SKM-1 treated with dmso at 0.1 percent for 144 hours (cell line): Measurements from ENCODE around the gene TMBIM4.
"Not testable (repeated sequence)": the region's sequence is repeated elsewhere in the genome, so short reads cannot be mapped to it uniquely, and the experiment has no call there.

Experiments used
- DNase-seq: peaks from one replicate; lab custom pipeline; 2025; ENCODE audit not compliant: unreplicated experiment; lab: John Stamatoyannopoulos, UW

Gene TMBIM4, protein sequence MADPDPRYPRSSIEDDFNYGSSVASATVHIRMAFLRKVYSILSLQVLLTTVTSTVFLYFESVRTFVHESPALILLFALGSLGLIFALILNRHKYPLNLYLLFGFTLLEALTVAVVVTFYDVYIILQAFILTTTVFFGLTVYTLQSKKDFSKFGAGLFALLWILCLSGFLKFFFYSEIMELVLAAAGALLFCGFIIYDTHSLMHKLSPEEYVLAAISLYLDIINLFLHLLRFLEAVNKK

DNA sequence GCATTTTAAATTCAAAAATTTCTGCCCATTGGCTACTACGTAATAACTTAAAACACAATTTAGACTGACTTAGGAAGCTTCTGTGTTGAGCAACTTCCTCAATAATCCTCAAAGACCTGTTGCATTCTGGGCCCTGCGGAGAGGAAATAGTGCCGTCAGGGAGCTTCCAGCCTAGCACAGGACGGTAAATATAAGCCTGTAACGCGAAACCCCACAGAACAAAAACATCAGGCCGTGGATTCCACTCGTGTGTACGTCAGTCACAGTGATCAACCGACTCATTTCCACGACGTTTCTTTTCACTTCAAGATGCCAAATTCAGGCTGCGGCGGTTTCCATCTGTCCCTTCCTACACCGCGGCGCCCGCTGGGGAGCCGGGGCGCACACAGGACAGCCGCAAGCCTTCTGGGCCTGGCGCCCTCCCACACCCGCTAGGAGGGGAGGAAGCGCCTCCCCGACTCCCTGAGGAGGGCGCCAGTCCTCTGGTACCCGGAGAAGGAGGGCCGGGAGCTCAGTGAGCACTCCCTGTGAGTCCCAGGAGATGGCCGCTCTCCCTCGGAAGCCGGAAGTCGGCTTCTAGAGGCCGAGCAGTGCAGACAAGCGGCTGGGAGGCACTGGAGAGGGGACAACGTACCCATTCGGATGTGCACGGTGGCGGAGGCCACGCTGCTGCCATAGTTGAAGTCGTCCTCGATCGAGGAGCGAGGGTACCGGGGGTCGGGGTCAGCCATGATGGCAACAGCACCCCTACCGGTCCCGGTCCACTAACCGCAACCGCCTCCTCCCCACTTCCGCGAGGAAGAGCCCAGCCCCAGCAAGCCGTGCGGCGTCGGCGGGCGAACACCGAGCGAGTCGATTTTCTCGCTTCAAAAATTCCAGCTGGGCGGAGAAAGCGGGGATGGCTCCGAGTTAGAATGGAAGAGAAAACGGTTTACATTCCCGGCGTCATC lies at the start of gene TMBIM4:
TMBIM4 (minus strand) TSS at position 776 of the 950 bp plus-strand sequence; CDS start at position 731, 45 bp downstream.
- peak; percentile 74 for DNase-seq

DNA sequence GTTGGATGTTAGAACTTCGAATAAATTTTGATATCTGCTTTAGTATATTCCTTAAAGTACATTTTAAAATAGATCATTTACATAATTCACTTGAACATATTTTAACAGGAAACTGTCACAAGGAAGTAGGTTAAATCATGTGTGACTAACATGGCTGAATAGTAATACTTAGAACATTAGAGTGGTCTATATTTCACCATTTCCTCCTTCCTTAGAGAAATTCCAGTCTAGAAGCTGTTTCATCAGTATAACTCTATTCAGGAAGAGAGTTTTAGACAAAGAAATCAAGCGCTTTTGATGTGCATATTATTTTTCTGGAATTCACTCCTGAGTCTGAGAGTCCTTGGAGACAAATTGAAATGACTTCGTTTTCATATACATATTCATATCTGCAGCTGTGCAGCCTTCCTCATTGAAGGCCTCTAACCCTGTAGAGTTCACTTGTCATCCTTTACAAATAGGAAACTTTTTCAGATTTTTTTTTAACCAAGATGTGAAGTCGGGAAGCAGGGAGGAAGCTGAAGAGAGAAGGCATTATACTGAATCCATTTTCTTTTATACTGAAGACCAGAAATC lies 47.6 kb upstream of the TMBIM4 start:
- DNase-seq: no peak

DNA sequence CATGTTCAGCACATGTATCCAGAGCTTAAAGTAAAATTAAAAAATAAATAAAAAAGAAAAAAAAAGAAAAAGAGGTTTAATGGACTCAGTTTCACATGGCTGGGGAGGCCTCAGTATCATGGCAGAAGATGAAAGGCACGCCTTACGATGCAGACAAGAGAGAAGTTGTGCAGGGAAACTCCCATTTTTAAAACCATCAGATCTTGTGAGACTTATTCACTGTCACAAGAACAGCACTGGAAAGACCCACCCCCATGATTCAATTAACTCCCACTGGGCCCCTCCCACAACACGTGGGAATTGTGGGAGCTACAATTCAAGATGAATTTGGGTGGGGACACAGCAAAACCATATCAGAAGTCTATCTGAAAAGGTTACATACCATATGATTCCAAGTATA lies 43.2 kb upstream of the TMBIM4 start:
- not testable (repeated sequence) for DNase-seq

DNA sequence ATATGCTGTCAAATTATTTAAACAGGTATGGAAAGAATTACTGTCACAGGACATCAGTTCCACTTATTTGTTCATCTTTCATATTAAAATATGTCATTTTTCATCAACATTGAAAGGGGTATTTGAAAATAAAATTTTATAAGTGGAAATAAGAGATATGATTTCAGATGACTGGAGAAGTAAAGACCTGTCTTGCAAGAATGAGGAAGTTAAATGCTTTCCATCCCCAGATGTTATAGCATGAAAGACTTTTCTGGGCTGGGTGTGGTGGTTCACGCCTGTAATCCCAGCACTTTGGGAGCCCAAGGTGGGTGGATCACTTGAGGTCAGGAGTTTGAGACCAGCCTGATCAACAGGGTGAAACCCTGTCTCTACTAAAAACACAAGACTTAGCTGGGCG lies 41.8 kb upstream of the TMBIM4 start:
- DNase-seq: not testable (repeated sequence)

DNA sequence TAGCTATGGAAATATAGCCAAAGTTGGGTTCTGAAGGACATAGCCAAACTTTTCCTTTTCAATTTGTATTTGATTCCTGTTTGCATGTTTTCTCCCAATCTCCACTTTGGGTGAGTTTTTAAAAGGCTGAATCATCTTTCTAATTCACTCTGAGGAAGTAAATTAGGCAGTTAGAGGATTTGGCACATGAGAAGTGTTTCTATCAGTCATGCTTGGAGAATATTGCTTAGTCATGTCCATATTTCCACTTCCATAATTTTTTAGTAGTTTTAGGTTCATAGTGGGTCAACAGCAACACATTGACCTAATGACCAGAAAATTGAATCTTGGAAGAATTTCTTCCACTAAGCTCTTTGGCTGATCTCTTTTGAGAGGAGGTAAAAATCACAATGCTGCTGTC lies 41.0 kb upstream of the TMBIM4 start:
- no peak for DNase-seq

DNA sequence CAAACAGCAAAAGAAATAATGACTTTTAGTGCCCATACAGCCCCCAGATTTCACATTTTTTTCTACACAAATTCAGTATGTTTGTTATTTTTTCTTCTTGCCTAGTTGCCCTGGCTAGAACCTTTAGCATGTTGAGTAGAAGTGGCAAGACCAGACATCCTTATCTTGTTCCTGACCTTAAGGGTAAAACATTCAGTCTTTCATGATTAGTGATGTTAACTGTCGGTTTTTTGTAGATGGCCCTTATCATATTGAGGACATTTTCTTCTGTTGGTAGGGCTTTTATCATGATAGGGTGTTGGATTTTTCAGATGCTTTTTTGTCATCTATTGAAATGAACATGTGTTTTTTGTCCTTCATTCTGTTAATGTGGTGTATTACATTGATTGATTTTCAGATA lies 36.3 kb upstream of the TMBIM4 start:
- DNase-seq: no peak

DNA sequence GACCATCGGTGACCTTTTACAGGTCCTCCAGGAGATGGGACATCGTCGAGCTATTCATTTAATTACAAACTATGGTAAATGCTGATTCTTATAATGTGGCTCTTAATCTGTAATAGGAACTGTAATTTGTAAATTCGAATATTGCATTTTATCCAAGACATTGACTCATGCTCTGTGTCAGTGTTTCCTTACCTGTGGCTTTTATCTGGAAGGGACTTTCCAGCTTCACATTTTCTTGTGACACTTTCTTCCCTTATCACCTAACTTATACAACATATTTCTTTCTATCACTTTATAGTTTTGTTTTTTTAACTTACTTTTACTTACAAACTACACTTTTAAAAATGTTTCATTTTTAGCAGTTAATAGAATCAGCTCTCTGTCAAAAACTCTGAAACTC lies 34.0 kb upstream of the TMBIM4 start:
- no peak for DNase-seq

DNA sequence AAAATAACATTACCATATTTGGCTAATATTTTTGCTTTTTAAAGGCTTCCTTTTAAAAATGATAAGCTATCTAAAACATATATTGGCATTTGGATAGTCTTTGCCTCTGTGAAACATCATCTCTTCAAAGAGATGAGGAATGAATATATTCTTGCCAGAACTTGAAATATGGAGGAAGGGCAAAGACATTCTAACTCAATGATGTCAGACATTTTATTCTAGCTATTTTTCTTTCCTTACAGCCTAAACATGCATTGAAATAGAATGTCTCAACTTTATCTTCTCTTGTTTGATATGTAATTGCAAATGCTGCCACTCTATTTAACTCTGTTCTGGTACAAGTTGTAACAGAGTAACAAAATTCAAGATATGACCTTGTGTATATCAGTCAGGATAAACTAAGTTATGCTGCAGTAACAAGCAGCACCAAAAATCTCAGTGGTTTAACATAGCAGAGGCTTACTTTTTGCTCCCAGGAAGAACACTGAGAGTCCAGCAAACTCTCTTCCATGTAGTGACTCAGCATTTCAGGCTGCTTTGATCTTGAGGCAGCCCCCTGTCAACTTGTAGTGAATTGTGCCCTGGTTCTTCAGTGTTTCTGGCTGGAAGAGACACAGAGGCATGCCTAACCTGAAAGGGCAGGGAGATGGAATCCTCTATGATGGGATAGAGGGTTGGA lies 30.2 kb upstream of the TMBIM4 start:
- DNase-seq: no peak

DNA sequence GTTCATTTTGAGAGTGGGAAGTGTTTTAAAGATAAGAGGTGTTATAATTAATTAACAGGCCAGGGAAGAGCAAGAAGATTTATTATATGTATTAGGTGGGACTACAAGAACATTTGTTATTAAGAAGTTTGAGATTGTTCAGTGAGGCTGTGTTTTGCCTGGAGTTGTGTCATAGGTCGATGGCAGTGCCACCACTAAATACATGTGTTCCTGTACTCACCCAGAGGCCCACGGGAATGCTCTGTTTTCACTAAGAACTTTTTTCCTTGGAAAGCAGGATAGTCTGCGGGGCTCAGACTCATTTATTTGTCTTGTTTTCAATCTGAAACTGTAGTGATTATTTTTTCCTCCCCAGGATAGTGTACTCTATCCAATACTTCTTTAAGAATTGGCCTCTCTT lies 29.3 kb upstream of the TMBIM4 start:
- DNase-seq: no peak

DNA sequence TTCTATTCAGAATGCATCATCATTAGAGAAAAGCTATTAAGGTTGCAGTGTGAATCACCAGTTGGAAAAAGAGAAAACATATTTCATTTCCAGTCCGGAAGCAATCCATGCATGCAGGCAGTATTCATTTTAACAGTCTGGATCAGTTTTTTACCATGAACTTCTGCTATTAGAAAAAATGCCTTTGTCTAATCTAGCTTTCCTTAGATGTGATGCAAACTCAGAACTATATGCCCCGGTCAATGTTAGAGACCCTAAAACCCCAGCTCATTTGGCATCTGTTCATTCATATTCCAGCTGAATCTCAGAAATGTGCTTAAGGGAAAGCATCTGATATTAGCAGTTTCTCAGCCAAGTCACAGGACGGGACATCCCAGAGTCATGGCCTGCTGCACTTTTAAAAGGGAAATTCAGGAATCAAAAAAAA lies 27.7 kb upstream of the TMBIM4 start:
- DNase-seq: no peak

DNA sequence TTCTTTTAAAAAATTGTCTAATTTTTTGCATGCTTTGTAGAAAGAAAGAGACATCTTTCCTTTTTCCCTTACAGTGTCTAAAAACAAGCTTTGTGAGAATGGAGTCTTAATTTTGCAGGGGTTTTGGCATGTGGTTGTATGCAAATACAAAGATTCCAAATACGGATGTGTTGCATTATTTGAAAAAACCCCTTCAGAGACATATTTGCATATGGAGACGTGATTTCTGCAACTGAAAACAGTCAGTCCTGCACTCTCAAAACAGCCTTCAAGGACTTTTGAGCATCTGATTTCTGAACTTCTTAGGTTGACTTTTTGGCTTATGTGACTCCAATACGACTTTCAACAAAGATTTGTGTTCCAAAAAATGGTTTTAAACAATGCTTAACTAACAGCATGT lies 27.0 kb upstream of the TMBIM4 start:
- no peak for DNase-seq

DNA sequence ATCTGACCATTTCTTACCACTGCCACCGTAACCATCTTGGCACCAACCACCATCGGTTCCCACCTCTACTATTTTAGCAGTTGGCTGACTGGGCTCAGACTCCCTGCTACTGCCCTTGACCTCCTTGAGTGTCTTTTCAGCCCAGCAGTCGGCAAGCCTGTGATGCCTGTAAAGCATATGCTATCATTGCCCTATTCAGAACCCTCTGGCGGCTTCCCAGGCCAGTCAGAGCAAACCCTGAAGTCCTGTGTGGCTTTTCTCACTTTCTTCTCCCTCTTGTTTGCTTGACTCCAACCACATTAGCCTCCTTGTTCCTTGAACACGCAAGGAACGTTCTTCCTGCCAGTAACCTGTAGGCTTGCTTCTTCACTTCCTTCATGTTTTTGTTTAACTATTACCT lies 25.4 kb upstream of the TMBIM4 start:
- no peak for DNase-seq

DNA sequence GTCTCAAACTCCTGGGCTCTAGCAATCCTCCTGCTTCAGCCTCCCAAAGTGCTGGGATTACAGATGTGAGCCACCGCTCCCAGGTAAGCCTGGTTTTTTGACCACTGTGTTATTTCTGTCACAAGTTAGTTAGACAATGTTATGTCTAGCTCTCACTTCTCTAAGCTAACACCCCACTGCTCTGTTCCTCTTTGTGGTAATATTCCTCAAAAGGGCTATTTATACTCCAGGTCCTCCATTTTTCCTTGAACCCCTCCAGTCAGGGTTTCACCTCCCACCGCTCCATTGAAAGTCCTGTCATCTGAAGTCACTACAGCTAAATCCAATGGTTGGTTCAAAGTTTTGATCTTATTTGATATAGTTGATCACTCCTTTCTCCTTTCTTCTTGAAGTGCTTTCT lies 24.3 kb upstream of the TMBIM4 start:
- DNase-seq: no peak

DNA sequence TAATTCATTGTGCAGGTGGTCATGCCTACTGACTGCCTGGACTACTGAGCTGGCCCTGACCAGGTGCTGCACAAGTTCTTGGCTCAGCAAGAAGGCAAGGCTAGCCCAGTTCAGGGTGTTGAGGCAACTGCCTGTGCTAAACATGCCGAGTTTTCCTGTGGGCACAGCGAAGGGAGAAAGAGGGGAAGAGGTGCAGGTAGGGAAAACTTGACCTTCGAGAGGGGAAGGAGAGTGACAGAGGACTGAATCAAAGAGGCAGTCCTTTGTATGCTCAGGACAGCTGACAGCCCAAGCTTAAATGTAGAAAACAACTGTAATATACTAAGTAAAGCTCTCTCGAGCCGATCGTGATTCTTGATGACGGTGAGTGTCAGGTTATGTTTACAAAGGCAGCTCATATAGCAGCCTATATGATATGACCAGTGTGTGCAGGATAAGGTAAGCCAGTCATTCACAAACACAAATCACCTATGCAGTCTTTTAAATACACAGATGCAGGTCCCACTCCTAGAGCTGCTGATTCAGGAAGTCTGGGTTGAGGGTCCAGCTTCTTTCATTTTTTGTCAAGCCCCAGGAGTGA lies 21.8 kb upstream of the TMBIM4 start:
- DNase-seq: no peak

DNA sequence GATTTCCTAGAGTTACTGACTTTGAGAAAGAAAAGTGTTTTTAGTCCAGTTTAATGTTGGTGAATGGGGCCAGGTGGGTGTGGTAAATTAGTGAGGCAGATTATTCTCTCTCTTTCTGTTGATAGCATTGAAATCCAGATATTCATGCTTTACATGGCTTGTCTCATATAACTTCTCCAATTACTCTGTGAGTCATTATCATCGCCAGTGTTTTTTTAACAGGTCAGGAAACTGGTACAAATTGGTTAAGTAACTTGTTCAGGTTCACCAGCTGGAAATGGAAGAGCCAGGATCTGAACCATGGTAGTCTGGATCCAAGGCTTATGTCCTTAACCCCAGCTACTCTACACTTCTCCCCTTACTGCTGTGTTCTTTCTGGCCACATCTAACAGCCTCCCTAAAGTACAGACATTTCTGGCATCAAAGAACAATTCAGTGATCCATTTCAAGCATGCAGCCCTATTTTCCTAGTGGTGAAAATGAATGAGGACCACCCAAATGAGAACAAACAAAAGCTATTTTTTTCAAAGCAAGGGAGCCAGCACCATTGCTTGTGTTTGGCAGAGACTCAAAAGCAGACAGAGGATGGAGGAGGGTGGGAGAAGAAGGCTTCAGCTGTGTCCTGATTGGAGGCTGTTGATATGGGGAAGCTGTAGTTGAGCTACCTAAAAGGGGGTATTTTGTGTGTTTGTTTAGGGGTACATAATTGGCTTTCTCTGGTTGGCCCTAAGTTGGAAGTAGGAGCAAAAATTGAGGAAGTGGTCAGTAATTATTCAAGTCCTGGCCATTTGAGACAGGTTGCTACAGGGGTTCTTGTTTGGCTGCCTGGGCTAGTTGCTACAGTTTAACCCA lies 20.9 kb upstream of the TMBIM4 start:
- peak; percentile 26 for DNase-seq

DNA sequence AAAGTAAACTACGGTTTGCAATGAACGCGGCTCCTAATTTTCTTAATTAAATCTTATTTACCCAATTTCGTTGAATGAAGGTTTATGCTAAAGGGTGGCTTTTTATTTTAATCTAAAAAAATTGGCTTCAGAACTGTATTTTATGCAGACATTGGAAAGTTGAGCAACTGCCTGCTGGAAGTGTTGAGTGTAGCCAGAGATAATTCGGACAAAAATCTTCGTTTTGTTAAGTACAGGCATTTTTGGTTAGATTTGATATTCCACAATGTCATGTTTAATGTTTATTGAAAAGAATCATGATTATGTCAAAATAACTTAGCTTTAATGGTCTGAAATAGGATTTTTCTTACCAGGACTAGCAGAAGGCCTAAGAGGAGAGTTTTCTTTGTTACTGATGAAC lies 20.1 kb upstream of the TMBIM4 start:
- DNase-seq: no peak

DNA sequence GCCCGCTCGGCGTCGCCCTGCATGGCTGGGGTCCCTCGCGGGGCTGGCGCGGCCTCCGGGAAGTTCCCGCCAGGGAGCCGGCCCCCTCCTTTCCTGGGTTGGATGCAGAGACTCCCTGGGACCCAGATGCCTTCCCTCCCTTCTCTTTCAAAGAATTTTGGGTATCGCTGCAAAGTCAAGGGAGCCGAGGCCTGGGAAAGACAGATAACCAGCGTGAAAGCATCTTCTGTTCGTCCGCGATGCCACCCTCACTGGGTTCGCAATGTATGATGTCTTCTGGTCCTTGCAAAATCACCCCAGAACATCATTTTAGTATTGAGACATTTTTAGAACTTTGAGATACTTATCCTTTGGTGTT lies 19.7 kb upstream of the TMBIM4 start:
- no peak for DNase-seq

DNA sequence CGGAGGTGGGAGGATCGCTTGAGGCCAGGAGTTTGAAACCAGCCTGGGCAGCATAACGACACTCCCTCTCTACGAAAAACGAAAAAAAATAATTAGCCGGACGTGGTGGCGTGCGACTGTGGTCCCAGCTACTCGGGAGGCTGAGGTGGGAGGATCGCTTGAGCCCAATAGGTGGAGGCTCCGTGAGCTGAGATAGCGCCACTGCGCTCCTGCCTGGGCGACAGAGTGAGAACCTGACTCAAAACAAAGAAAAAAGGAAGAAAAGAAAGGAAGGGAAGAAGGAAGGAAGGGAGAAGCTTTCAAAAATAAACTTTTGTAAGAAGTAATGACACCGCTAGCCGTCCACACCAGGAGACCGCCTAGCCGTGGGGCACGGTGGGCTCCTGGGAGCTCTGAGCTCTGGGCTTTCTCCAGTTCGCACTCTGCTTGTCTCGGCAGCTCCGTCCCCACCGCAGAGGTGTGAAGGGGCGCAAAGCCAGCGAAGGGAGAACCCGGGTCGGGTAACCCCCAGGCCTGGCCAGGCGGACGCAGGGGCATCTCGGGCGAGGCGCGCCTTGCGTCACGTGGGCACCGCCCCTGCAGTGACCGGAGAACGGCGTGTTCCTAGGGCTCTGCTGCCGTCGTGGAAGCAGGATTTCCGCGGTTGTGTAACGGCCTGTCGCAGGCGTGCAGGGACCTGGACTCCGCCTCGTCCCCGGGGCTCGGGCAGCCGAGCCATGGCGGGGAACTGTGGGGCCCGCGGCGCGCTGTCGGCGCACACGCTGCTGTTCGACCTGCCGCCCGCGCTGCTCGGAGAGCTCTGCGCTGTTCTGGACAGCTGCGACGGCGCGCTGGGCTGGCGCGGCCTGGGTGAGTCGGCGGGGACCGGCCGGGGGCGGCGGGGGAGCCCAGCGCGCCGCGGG lies 19.0 kb upstream of the TMBIM4 start, which contains the start of gene IRAK3:
IRAK3 (plus strand) TSS at position 631 of the 902 bp plus-strand sequence; CDS start at position 717, 86 bp downstream.
- DNase-seq: peak; percentile 27

DNA sequence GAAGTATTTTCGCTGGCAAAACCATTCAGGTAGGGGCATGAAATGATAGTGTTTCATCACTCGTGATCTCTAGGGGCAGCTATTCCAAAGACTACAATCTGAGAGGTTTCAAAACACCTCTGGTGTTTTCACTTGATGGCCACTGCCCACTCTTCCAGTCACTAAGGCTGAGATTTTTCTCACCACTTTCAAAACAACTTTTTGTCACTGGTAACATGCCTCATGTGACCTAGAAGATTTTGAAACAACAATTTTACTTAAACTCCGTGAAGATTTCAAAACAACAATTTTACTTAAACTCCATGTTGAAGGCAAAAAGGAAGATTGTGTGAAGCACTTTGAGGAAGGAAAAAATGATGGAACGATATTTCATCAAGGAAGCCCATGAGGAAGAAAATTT lies 18.0 kb upstream of the TMBIM4 start:
- no peak for DNase-seq
